Measurements from ENCODE around the gene P2RY4. TPM values are rescaled to one million over a fixed set of nuclear protein-coding genes. Genes with fewer than 3 reads are reported as not detected.
"Not testable (repeated sequence)": the region's sequence is repeated elsewhere in the genome, so short reads cannot be mapped to it uniquely, and the experiment has no call there.

Gene P2RY4
- polyA plus RNA-seq, 10 donors = 0.13 to 0.33 (median 0.21) TPM; not detected in 3

GRCh38 chrX:70244881-70245280 lies 15.1 kb downstream of the P2RY4 start:
- no peak for DNase-seq

DNA sequence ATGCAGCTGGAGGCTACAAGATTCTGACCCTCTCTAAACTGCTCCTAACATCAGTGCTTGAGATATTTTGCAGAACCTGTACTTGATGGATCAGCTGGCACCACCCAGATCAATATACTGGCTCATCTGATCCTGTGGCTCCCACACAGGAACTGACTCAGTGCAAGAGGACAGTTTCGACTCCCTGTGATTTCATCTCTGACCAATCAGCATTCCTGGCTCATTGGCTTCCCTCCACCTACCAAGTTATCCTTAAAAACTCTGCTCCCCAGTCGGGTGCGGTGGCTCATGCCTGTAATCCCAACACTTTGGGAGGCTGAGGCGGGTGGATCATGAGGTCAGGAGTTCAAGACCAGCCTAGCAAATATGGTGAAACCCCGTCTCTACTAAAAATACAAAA lies 16.4 kb downstream of the P2RY4 start:
- DNase-seq = not testable (repeated sequence)

- DNase-seq = no peak
These were observed 18.5 kb downstream of the P2RY4 start for GRCh38 chrX:70241501-70241900.

GRCh38 chrX:70240751-70241150 lies 19.3 kb downstream of the P2RY4 start:
- no peak for DNase-seq

GRCh38 chrX:70234355-70234754 lies 25.6 kb downstream of the P2RY4 start, which contains the start of gene AWAT1:
Gene AWAT1, plus strand, starts transcription at chrX:70234655. Its CDS starts 41 bp downstream, at chrX:70234696.
- DNase-seq = no peak

- no peak for DNase-seq
These were observed 28.3 kb downstream of the P2RY4 start for GRCh38 chrX:70231666-70232065.

DNA sequence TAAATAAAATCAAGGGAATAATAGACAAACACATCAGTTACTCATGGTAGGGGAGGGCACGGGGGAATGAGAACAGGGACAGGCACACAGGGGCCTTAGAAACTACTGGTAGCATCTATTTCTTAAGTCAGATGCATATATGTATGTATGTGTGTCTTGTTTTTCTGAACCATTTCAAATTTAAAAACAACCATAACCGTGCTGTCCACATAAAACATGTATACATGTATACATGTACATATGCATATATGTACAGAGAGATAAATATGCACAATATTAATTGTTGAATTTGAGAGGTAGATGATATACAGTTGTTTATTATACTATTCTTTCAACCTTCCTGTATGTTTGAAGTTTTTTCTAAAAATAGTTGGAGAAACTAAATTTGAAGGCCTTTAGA lies 33.3 kb downstream of the P2RY4 start:
- DNase-seq = no peak

DNA sequence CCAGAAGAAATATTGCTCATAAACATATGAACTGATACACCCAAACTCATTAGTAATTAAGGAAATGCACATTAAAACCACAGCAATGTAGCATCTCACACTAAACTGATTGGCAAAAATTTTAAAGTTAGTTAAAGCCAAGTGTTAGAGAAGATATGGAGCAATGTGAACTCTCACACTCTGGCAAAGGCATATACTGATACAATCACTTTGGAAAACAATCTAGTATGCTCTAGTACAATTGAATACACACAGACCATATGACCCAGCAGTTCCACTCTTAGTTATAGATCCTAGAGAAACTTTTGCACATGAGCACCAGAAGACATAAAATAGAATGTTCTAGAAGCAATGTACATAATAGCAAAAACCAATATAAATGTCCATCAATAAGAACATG lies 34.0 kb downstream of the P2RY4 start:
- no peak for DNase-seq

GRCh38 chrX:70219938-70220764 lies 39.9 kb downstream of the P2RY4 start:
- DNase-seq = no peak

GRCh38 chrX:70209570-70209969 lies 50.4 kb downstream of the P2RY4 start:
- not testable (repeated sequence) for DNase-seq

DNA sequence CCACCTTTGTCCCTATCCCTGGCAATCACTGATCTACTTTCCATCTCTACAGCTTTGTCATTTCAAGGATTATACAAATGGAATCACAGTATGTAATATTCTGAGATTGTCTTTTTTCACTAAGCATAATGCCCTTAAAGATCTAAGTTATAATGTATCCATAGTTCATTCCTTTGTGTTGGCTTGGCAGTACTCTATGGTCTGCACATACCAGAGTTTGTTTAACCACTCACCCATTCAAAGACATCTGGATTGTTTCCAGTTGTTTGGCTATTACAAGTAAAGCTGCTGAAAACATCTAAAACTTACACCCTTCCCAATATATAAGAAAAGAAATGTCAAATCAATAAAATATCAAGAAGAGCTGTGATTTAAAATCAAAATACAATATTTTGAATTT lies 51.5 kb downstream of the P2RY4 start:
- DNase-seq = no peak

Other genes starting within 250 kb of the P2RY4 start
- gene AWAT2, start 210.3 kb downstream of the P2RY4 start, polyA plus RNA-seq (ENCODE audit: insufficient read length in 10 of 10) = under 1 TPM in 1 of 10 donors, not detected in 9; 0.07 TPM
- not detected for gene OTUD6A, start 197.7 kb downstream of the P2RY4 start, polyA plus RNA-seq (ENCODE audit: insufficient read length in 10 of 10)
- 100 to 1,000 TPM in 9 of 10 donors, 10 to 100 TPM in 1; 94.2 to 141 (median 113) TPM for gene IGBP1, start 126.8 kb downstream of the P2RY4 start, polyA plus RNA-seq (ENCODE audit: insufficient read length in 10 of 10)
- gene DGAT2L6, start 82.7 kb downstream of the P2RY4 start, polyA plus RNA-seq (ENCODE audit: insufficient read length in 10 of 10) = not detected
- not detected for gene AWAT1, start 25.5 kb downstream of the P2RY4 start, polyA plus RNA-seq (ENCODE audit: insufficient read length in 10 of 10)
- gene ARR3, start 8.1 kb upstream of the P2RY4 start, polyA plus RNA-seq (ENCODE audit: insufficient read length in 10 of 10) = under 1 TPM in 8 of 10 donors, not detected in 2; 0.09 to 0.62 (median 0.40) TPM
- under 1 TPM; 0.30 to 0.83 (median 0.42) TPM for gene RAB41, start 22.0 kb upstream of the P2RY4 start, polyA plus RNA-seq (ENCODE audit: insufficient read length in 10 of 10)
- gene PDZD11, start 29.7 kb upstream of the P2RY4 start, polyA plus RNA-seq (ENCODE audit: insufficient read length in 10 of 10) = 10 to 100 TPM; 33.1 to 44.3 (median 39.6) TPM
- gene KIF4A, start 29.9 kb upstream of the P2RY4 start, polyA plus RNA-seq (ENCODE audit: insufficient read length in 10 of 10) = 10 to 100 TPM in 1 of 10 donors, 1 to 10 TPM in 9; 5.2 to 13.3 (median 7.9) TPM
- gene GDPD2, start 163.1 kb upstream of the P2RY4 start, polyA plus RNA-seq (ENCODE audit: insufficient read length in 10 of 10) = under 1 TPM; 0.39 to 0.88 (median 0.47) TPM
- 10 to 100 TPM in 2 of 10 donors, 1 to 10 TPM in 8; 5.6 to 11.2 (median 6.9) TPM for gene DLG3, start 184.6 kb upstream of the P2RY4 start, polyA plus RNA-seq (ENCODE audit: insufficient read length in 10 of 10)